ENCODE measurements around the gene PIK3R5. TPM values are rescaled to one million over a fixed set of nuclear protein-coding genes. Genes with fewer than 3 reads are reported as not detected.
A peak's percentile ranks its signal among the peaks of the same experiment; 100 is the strongest.

Gene PIK3R5
- total RNA-seq, 2 experiments from 2014 or later: 73.9 to 77.9 TPM

DNA sequence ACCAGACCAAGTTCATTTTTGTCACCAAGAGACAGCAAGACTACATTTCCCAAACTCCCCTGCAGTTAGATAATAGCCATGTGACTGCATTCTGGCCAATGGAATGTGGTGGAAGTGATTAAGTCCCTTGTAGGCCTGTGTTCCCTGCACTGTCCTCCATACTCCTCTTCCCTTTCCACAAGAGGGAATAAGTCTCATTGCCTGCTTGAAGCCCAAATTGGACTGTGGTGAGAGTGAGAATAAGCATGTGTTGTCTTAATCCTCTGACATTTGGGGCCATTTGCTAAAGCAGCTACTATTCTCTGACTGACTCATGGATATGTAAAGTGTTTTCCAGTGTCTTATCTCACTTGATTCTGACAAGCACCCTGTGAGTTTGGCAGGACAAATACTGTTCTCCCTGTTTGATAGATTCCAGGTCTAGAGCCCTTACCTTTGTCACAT is 118.7 kb downstream of the PIK3R5 start:
- ChIA-PET CTCF (interaction anchor here (1.3 kb wide), 1 partner anchor 14 kb away, joined by 3 read pairs; no protein-coding TSS in a partner anchor), POLR2A (no interaction called here)
- no peak overlapping the region for H3K4me3 Mint-ChIP-seq
- DNase-seq: no peak
- peaks cover 32% of the 10 kb centered on the region for H3K4me1 Mint-ChIP-seq (ENCODE audit: low read depth)
- H3K27ac Mint-ChIP-seq: no peak overlapping the region
- H3K27me3 Mint-ChIP-seq (ENCODE audit: low read depth): no peaks in the 10 kb centered on the region
- no peak for ATAC-seq
- H3K9me3 Mint-ChIP-seq (ENCODE audit: insufficient read depth): no peaks in the 10 kb centered on the region
- peaks cover 61% of the 10 kb centered on the region for H3K36me3 Mint-ChIP-seq (ENCODE audit: low read depth)

DNA sequence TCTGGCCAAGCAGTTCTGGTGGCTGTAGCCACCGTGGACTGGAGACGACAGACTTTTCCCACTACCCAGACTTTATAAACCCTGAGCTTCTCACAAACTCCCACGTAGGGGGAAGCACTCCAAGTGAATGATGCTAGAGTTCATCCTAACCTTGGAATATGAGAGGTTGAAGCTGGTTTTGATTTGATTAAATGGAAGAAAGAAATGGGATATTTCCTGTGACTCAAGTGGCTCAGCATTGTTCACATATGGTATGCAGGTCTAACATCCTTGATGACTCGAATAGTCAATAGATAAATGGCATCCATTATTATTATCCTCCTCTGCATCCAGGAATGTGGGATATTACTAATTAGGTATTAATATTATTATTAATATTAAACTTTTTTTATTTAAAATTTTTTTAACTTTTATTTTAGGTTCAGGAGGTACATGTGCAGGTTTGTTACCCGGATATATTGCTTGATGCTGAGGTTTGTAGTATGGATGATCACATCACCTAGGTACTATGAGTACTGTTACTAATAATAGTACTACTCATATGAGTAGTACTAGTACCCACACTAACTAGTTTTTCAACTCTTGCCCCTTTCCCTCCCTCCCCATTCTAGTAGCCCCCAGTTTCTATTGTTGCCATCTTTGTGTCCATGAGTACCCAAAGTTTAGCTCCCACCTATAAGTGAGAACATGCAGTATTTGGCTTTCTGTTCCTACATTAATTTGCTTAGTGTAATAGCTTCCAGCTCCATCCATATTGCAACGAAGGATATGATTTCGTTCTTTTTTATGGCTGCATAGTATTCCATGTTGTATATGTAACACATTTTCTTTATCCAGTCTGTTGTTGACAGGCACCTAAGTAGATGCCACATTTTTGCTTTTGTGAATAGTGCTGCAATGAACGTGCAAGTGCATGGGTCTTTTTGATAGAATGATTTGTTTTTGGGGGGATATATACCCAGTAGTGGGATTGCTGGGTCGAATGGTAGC is 121.0 kb downstream of the PIK3R5 start:
- peaks cover 50% of the 10 kb centered on the region for H3K36me3 Mint-ChIP-seq (ENCODE audit: low read depth)
- CTCF ChIA-PET: interaction anchor here (0.9 to 2.2 kb wide), 4 partner anchors 12 to 154 kb away, joined by 3 to 8 read pairs (median 4); no protein-coding TSS in a partner anchor
- ATAC-seq: no peak
- H3K9me3 Mint-ChIP-seq (ENCODE audit: insufficient read depth): no peaks in the 10 kb centered on the region
- no peak overlapping the region for H3K27ac Mint-ChIP-seq
- H3K4me1 Mint-ChIP-seq (ENCODE audit: low read depth): peaks cover 17% of the 10 kb centered on the region
- no peaks in the 10 kb centered on the region for H3K27me3 Mint-ChIP-seq (ENCODE audit: low read depth)
- DNase-seq: no peak
- no peak overlapping the region for H3K4me3 Mint-ChIP-seq
- POLR2A ChIA-PET: no interaction called here

DNA sequence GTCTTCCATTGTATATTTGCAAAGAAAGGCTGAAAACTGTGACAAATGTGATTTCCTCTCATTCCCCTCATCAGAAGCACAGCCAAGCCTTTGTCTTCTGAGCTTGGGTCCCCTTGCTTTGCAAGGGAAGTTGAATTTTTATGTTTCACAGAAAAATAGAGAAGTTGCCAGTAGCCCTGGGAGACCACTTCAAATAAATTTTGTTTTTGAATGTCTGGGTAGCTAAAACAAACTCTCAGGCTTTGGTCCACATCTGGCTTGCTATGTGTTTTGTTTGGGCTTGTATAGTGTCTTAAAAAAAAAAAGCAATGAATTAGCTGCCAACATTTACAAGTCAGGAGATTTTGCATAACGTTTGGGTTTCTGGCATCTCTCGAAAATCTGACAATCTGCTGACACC is 122.2 kb downstream of the PIK3R5 start:
- Mint-ChIP-seq H3K4me3 (no peak overlapping the region), H3K27me3 (ENCODE audit: low read depth) (no peaks in the 10 kb centered on the region), H3K36me3 (ENCODE audit: low read depth) (peaks cover 42% of the 10 kb centered on the region), H3K4me1 (ENCODE audit: low read depth) (peaks cover 15% of the 10 kb centered on the region), H3K9me3 (ENCODE audit: insufficient read depth) (no peaks in the 10 kb centered on the region), H3K27ac (no peak overlapping the region)
- DNase-seq (no peak), ATAC-seq (no peak)
- POLR2A ChIA-PET: interaction anchor here (0.6 kb wide), 1 partner anchor 1471 kb away, joined by 3 read pairs; no protein-coding TSS in a partner anchor
- CTCF ChIA-PET: interaction anchor here (1.8 to 2.2 kb wide), 3 partner anchors 10 to 155 kb away, joined by 5 to 8 read pairs (median 7); no protein-coding TSS in a partner anchor

DNA sequence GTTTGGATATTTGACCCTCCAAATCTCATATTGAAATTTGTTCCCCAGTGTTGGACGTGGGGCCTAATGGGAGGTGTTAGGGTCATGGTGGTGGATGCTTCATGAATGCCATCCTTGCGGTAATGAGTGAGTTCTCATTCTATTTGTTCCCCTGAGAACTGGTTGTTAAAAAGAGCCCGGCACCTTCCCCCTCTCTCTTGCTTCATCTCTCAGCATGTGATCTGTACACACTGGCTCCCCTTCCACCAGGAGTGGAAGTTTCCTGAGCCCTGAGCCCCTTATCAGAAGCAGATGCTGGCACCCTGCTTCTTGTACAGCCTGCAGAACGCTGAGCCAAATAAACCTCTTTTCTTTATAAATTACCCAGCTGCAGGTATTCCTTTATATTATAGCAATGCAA is 123.7 kb downstream of the PIK3R5 start:
- no peak overlapping the region for H3K27ac Mint-ChIP-seq

DNA sequence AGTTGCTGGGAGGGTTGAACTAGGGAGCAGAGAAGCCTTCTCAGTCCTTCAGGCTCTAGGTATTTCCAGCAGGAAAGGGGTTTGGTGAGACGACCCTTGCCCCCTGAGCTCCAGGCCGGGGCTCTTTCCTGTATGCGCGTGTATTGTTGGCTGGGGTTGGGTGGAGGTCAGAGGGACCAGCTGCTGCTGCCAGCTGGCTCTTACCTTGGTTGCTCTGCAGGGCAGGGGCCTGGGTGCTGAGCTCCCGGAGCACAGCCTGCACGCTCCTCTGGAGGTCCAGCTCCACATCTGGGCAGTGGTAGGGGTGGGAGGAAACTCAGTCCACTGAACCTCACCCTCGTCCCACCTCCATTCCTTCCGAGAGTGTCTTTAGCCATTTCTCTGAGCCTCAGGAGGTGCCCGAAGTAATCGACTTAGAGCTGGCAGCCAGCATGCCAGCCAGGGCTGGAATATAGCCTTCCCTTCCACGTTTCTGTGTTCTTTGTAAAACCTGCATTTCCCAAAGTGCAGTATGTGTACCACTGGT is 126.0 kb downstream of the PIK3R5 start:
- ATAC-seq (no peak), DNase-seq (no peak)
- H3K36me3 Mint-ChIP-seq (ENCODE audit: low read depth): peaks cover 42% of the 10 kb centered on the region

More for the DNA sequence above, 123.7 kb downstream of the PIK3R5 start:
- ATAC-seq: no peak
- CTCF ChIA-PET: interaction anchor here (2.0 kb wide), 1 partner anchor 9 kb away, joined by 7 read pairs; no protein-coding TSS in a partner anchor
- Mint-ChIP-seq H3K9me3 (ENCODE audit: insufficient read depth) (no peaks in the 10 kb centered on the region), H3K4me1 (ENCODE audit: low read depth) (peaks cover 11% of the 10 kb centered on the region), H3K36me3 (ENCODE audit: low read depth) (peaks cover 43% of the 10 kb centered on the region), H3K4me3 (no peak overlapping the region), H3K27me3 (ENCODE audit: low read depth) (no peaks in the 10 kb centered on the region)
- POLR2A ChIA-PET: no interaction called here
- DNase-seq: no peak

DNA sequence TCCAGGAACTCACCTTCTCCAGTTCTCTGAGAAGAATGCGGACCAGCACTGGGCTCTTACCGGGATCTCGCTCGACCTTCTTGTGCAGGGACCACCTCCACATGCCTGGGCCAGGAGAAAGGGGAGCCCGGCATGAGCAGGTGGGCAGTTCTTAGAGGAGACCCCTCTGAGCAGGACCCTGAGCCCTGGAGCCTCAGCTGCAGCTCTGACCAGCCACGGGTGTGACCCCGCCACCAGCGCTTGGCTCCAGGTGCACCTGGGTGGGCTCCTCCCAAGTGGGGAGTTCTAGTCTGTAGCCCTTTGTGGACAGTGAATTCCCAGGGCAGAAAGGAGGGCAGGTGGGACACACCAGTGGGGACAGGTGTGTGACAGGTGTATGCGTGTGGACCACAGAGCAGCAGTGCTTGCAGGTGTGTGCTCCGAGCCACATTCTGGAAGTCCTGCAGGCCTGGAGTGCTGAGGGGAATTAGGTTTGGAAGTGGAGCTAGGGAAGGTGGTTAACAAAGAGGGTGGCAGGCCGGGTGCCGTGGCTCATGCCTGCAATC is 126.9 kb downstream of the PIK3R5 start:
- ATAC-seq: no peak
- Mint-ChIP-seq H3K36me3 (ENCODE audit: low read depth) (peaks cover 44% of the 10 kb centered on the region), H3K4me3 (no peak overlapping the region), H3K27ac (no peak overlapping the region), H3K9me3 (ENCODE audit: insufficient read depth) (no peaks in the 10 kb centered on the region), H3K27me3 (ENCODE audit: low read depth) (no peaks in the 10 kb centered on the region), H3K4me1 (ENCODE audit: low read depth) (peaks cover 7% of the 10 kb centered on the region)
- DNase-seq: no peak
- ChIA-PET CTCF (no interaction called here), POLR2A (no interaction called here)

More for the DNA sequence above, 126.0 kb downstream of the PIK3R5 start:
- Mint-ChIP-seq H3K27ac (no peak overlapping the region), H3K9me3 (ENCODE audit: insufficient read depth) (no peaks in the 10 kb centered on the region), H3K4me3 (no peak overlapping the region), H3K4me1 (ENCODE audit: low read depth) (peaks cover 11% of the 10 kb centered on the region), H3K27me3 (ENCODE audit: low read depth) (no peaks in the 10 kb centered on the region)
- ChIA-PET CTCF (interaction anchor here (0.8 kb wide), 1 partner anchor 152 kb away, joined by 3 read pairs; no protein-coding TSS in a partner anchor), POLR2A (no interaction called here)

DNA sequence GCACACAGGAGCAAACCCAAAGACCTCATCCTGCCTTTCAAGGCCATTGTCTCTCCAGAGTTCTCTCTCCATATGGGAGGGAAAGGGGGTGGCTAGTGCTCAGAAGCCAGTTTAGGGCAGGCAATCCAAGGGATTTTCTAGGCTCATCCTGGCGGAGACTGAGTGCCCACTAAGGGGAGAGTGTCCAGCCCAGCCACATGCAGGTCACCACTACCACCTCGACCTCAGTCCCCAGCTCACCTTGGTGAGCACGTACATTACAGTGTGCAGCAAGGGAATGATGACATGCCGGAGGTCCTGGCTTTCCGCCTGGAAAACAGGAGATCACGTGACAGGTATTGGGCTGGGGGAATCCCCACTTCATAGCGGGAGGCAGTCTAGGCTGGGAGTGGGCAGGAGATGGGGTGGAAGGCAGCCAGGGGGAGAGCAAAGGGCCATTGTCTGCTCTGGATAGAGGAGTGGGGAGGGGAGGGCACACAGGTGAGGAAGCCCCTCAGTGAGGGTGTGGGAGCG is 127.9 kb downstream of the PIK3R5 start:
- ATAC-seq: no peak
- H3K27me3 Mint-ChIP-seq (ENCODE audit: low read depth): no peaks in the 10 kb centered on the region
- H3K4me3 Mint-ChIP-seq: no peak overlapping the region
- no peak for DNase-seq
- H3K9me3 Mint-ChIP-seq (ENCODE audit: insufficient read depth): no peaks in the 10 kb centered on the region
- peaks cover 42% of the 10 kb centered on the region for H3K36me3 Mint-ChIP-seq (ENCODE audit: low read depth)
- H3K4me1 Mint-ChIP-seq (ENCODE audit: low read depth): no peaks in the 10 kb centered on the region
- no peak overlapping the region for H3K27ac Mint-ChIP-seq
- ChIA-PET CTCF (no interaction called here), POLR2A (no interaction called here)

DNA sequence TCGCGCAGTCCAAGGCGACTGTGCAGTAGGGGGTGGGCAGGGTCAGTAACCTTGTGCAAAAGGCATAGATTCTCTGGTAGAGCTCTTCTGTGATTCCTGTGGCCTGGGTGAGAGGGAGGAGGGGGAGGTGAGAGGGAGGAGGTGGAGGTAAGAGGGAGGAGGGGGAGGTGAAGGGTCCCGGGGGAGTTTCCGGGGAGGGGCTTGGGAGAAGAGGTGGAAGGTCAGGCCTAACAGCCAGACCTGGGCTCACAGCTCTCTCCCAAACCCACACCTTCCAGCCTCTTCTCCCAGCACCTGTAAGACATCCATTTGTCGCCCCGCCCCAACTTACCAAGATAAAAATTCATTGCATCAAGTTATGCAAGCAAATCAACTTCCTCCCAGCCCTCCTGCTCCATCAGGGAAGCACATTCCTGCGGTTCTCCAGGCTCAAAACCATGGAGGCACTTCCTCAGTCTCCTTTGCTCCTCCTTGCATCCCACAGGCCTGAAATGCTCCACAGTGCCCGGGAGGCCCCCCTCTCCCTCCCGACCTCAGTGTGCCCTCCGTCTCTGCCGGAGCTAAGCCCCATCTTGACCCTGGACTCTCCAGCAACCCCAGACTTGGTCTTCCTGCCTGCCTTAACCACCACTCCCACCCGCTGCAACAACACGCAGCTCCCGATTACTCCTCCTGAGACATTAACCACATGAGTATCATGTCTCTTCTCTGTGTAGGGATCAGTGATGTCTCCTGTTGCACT is 128.5 kb downstream of the PIK3R5 start:
- H3K4me1 Mint-ChIP-seq (ENCODE audit: low read depth): no peaks in the 10 kb centered on the region
- no peaks in the 10 kb centered on the region for H3K9me3 Mint-ChIP-seq (ENCODE audit: insufficient read depth)
- ATAC-seq (no peak), DNase-seq (peak; percentile 16)
- ChIA-PET POLR2A (no interaction called here), CTCF (interaction anchor here (1.1 kb wide), 1 partner anchor 51 kb away, joined by 4 read pairs; no protein-coding TSS in a partner anchor)
- H3K4me3 Mint-ChIP-seq: no peak overlapping the region
- no peak overlapping the region for H3K27ac Mint-ChIP-seq
- H3K36me3 Mint-ChIP-seq (ENCODE audit: low read depth): peaks cover 39% of the 10 kb centered on the region
- no peaks in the 10 kb centered on the region for H3K27me3 Mint-ChIP-seq (ENCODE audit: low read depth)

DNA sequence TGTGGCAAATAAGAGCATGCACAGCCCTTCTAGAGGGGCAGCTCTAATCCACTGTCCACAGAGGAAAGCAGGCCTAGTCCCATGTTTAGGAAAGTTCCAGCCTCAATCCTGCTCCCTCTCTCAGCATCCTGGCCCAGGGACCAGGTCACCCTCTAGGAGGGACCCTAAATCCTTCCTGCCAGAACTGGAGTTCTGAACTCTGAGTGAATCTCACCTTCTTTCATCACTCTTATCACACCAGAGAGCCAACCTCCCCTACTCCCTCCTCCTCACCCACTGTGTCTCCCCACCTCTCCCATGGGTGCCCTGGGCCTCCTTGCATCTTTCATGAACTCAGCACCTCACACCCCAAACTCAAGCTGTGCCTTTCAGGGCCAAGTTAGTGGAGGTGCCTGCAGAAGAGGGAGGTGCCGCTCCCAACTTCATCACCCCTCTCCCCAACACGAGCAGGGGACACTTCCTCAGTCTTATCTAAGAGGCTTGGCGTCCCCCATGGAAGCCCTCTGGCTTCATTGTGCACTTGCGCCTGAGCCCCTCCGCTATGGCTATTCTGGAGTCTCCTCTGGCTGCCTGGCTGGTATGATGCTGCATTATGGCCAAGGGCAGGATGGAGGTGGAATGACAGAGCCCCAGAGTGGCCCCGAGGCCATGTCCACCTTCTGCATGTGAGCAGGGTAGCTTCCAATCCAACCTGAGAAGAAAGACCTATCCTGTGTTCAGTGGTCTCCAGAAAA is 129.7 kb downstream of the PIK3R5 start:
- ATAC-seq: no peak
- ChIA-PET POLR2A (no interaction called here), CTCF (interaction anchor here (1.1 kb wide), 1 partner anchor 50 kb away, joined by 4 read pairs; no protein-coding TSS in a partner anchor)
- H3K4me1 Mint-ChIP-seq (ENCODE audit: low read depth): no peaks in the 10 kb centered on the region
- DNase-seq: peak; percentile 15
- H3K27ac Mint-ChIP-seq: no peak overlapping the region
- no peak overlapping the region for H3K4me3 Mint-ChIP-seq
- H3K9me3 Mint-ChIP-seq (ENCODE audit: insufficient read depth): no peaks in the 10 kb centered on the region
- H3K27me3 Mint-ChIP-seq (ENCODE audit: low read depth): no peaks in the 10 kb centered on the region
- peaks cover 39% of the 10 kb centered on the region for H3K36me3 Mint-ChIP-seq (ENCODE audit: low read depth)

DNA sequence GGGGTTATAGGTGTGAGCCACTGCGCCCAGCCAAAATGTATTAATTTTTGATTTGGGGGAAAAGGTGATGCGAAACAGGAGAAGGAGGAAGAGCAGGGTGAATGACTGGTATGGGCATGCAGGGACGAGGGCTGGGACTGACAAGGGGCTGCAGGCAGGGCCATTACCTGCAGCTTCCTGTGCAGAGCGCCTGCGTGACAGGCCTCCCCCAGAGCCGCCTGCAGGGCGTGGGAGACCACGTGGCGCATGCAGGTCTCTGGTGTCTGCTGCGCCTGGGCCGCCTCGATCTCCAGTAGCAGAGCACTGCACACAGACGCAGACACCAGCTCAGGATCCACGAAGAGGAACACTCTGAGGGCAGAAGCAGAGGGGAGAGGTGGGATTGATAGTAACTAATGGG is 130.4 kb downstream of the PIK3R5 start:
- ChIA-PET POLR2A (no interaction called here), CTCF (interaction anchor here (1.2 kb wide), 1 partner anchor 11 kb away, joined by 5 read pairs; no protein-coding TSS in a partner anchor)
- Mint-ChIP-seq H3K4me3 (no peak overlapping the region), H3K4me1 (ENCODE audit: low read depth) (no peaks in the 10 kb centered on the region), H3K9me3 (ENCODE audit: insufficient read depth) (no peaks in the 10 kb centered on the region), H3K36me3 (ENCODE audit: low read depth) (peaks cover 39% of the 10 kb centered on the region), H3K27ac (no peak overlapping the region), H3K27me3 (ENCODE audit: low read depth) (no peaks in the 10 kb centered on the region)
- DNase-seq: no peak
- ATAC-seq: no peak

All from activated CD8-positive, alpha-beta T cell treated with anti-CD3 and anti-CD28 coated beads, Interleukin-2, amount 10 ng/mL, durations not matched to agents 7 days and 5 days (primary cell).